T-helper 2 cell treated with Interferon-gamma antibody and Interleukin-4, amounts not matched to agents 5 μg/mL and 100 μg/mL, for 36 hours (primary cell): ENCODE data around the gene MYBPC1.
"Not testable (repeated sequence)": the region's sequence is repeated elsewhere in the genome, so short reads cannot be mapped to it uniquely, and the experiment has no call there.

Experiments
- DNase-seq: peaks from one replicate; pipeline ENCODE4 v3.0.0; 2021; ENCODE audit warnings: low spot score
- H3K27ac Mint-ChIP-seq: one replicate; pipeline ENCODE4 v1.8.0; 2021; ENCODE audit warnings: mild to moderate bottlenecking, mixed read lengths
- H3K27me3 Mint-ChIP-seq: one replicate; pipeline ENCODE4 v1.8.0; 2021; ENCODE audit warnings: low read depth, mixed read lengths
- H3K36me3 Mint-ChIP-seq: one replicate; pipeline ENCODE4 v1.8.0; 2021; ENCODE audit warnings: low read depth, mixed read lengths
- H3K4me1 Mint-ChIP-seq: one replicate; pipeline ENCODE4 v1.8.0; 2021; ENCODE audit warnings: low read depth, mixed read lengths
- H3K4me3 Mint-ChIP-seq: one replicate; pipeline ENCODE4 v1.8.0; 2022; ENCODE audit warnings: mild to moderate bottlenecking, moderate library complexity, mixed read lengths
- H3K9me3 Mint-ChIP-seq: one replicate; pipeline ENCODE4 v1.8.0; 2021; ENCODE audit warnings: mixed read lengths

The MYBPC1 gene

DNA sequence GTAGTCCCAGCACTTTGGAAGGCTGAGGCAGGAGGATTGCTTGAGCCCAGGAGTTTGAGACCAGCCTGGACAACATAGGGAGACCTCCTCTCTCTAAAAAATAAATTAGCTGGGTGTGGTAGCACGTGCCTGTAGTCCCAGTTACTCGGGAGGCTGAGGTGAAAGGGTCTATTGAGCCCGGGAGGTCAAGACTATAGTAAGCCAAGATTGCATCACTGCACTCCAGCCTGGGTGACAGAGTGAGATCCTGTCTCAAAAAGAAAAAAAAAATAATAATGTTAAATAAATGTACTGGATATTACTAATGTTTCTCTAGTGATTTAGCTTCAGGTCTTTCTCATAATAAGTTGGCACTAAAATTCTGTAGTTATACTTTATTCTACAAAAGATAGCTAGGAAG is 81.7 kb downstream of the MYBPC1 start:
- not testable (repeated sequence) for H3K4me1 Mint-ChIP-seq, DNase-seq, H3K27ac Mint-ChIP-seq, H3K36me3 Mint-ChIP-seq, H3K9me3 Mint-ChIP-seq, H3K4me3 Mint-ChIP-seq
- peaks cover 24% of the 10 kb centered on the region for H3K27me3 Mint-ChIP-seq

DNA sequence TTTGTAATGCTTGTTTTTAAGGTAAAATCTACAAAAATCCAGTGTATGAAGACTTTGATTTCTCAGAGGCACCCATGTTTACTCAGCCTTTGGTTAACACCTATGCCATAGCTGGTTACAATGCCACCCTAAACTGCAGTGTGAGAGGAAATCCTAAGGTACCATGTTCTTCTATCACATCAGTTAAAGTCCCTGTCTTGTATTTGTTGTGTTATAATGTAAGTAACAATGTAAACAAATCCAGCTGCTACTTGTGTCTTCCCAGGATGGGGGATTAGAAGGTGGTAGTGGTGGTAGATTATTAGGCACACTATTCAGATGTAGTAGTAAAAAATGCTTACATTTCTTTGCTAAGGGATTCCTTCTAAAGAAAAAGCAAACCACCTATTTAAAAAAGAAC is 83.3 kb downstream of the MYBPC1 start:
- H3K27ac Mint-ChIP-seq: no peak overlapping the region
- H3K4me3 Mint-ChIP-seq: no peak overlapping the region
- peaks cover 27% of the 10 kb centered on the region for H3K27me3 Mint-ChIP-seq
- no peaks in the 10 kb centered on the region for H3K9me3 Mint-ChIP-seq
- DNase-seq: no peak
- no peaks in the 10 kb centered on the region for H3K36me3 Mint-ChIP-seq
- H3K4me1 Mint-ChIP-seq: no peaks in the 10 kb centered on the region

DNA sequence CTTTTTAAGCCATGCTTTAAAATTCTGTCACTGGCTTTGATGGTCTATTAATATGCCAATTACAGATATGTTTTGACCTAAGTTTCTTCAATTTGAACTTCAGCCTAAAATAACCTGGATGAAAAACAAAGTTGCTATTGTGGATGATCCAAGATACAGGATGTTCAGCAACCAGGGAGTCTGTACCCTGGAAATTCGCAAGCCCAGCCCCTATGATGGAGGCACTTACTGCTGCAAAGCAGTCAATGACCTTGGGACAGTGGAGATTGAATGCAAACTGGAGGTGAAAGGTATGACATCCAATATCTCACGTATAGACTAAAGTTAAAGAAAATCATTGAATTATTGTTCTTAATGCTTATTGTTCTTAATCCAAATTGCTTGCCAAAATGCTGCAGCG is 85.5 kb downstream of the MYBPC1 start:
- H3K36me3 Mint-ChIP-seq: no peaks in the 10 kb centered on the region
- no peaks in the 10 kb centered on the region for H3K9me3 Mint-ChIP-seq
- peaks cover 35% of the 10 kb centered on the region for H3K27me3 Mint-ChIP-seq
- H3K4me3 Mint-ChIP-seq: no peak overlapping the region
- no peak overlapping the region for H3K27ac Mint-ChIP-seq
- DNase-seq: no peak
- no peaks in the 10 kb centered on the region for H3K4me1 Mint-ChIP-seq

DNA sequence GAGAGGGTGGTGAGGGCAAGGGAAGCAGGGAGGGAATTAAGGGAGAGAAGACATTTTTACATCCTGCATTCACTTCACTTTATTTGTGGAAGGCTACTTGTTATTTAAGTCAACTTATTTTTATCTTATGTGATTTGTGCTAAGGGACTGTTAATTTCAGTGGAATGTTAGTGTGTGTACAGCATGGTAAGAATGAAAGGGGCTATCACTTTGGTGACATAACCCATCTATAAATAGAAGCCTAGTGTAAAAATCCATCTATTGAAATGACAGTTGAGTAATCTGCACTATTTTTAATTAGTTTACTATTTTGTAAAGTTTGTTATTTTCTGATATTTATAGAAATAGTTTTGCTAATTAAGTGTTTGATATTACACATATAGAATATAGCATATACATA is 85.9 kb downstream of the MYBPC1 start:
- Mint-ChIP-seq H3K4me3 (no peak overlapping the region), H3K4me1 (no peaks in the 10 kb centered on the region), H3K36me3 (no peaks in the 10 kb centered on the region), H3K27ac (no peak overlapping the region), H3K9me3 (no peaks in the 10 kb centered on the region), H3K27me3 (peaks cover 37% of the 10 kb centered on the region)
- DNase-seq: no peak

GRCh38 chr12:101681627-101682026 is 86.9 kb downstream of the MYBPC1 start:
- H3K27ac Mint-ChIP-seq, DNase-seq, H3K36me3 Mint-ChIP-seq, H3K9me3 Mint-ChIP-seq, H3K4me1 Mint-ChIP-seq, H3K4me3 Mint-ChIP-seq: not testable (repeated sequence)
- peaks cover 36% of the 10 kb centered on the region for H3K27me3 Mint-ChIP-seq

GRCh38 chr12:101685092-101685491 is 90.3 kb downstream of the MYBPC1 start:
- no peaks in the 10 kb centered on the region for H3K36me3 Mint-ChIP-seq
- H3K27me3 Mint-ChIP-seq: peaks cover 27% of the 10 kb centered on the region
- no peak overlapping the region for H3K4me3 Mint-ChIP-seq
- no peak for DNase-seq
- H3K4me1 Mint-ChIP-seq: no peaks in the 10 kb centered on the region
- no peaks in the 10 kb centered on the region for H3K9me3 Mint-ChIP-seq
- no peak overlapping the region for H3K27ac Mint-ChIP-seq

GRCh38 chr12:101686176-101686575 is 91.4 kb downstream of the MYBPC1 start:
- H3K27me3 Mint-ChIP-seq: peaks cover 21% of the 10 kb centered on the region
- H3K4me3 Mint-ChIP-seq: no peak overlapping the region
- H3K27ac Mint-ChIP-seq: no peak overlapping the region
- DNase-seq: no peak
- no peaks in the 10 kb centered on the region for H3K4me1 Mint-ChIP-seq
- no peaks in the 10 kb centered on the region for H3K9me3 Mint-ChIP-seq
- H3K36me3 Mint-ChIP-seq: no peaks in the 10 kb centered on the region

DNA sequence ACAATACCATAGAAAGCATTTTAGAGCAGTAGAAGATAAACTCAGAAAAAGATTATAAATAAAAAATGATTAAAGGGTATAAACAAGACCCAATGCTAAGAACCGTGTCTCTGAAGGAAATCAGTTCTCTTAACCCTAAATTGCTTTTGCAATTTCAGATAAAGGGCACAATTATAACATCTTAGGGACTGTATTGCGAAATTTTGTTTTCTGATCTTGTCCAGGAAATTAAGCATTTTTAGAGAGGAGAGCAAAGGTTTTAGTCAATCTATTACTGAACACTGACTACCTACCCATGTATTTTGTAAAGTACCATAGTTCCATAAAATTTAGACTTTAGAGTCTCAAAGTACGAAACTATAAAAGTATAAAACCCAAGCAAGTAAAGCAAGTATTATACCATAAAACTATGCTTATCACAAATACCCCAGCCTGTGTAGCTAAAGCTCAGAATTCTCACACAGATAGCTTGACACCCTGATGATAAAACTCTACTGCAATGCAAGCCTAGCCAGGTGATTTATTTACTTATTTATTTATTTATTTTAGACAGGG is 95.8 kb downstream of the MYBPC1 start:
- DNase-seq: no peak
- Mint-ChIP-seq H3K4me3 (no peak overlapping the region), H3K9me3 (no peaks in the 10 kb centered on the region), H3K4me1 (no peaks in the 10 kb centered on the region), H3K27me3 (peaks cover 4% of the 10 kb centered on the region), H3K27ac (no peak overlapping the region), H3K36me3 (no peaks in the 10 kb centered on the region)

DNA sequence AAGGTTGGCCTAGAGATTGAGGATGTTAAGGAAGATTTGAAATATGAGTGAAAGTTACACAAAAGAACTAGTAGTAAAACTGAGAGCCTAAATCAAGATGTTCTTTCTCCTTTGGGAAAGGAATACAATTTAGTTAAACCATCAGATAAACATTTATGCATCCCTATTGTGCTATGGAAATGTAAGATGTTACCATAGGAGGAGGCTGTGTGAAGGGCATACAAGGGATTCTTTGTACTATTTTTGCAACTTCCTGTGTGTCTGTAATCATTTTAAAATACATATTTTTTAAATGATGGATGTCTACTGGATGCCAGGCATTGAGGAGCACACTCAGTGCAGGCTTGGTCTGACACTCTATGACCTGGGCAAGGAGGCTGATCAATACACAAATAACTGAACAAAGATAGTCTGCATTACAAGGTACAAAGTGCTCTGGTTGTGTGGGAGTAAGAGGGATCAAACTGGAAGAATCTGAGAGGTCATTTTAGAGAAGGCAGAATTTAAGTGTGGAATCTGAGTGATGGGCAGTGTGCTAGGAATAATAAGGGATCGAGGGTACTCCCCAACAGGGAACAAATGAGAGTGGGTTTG is 96.8 kb downstream of the MYBPC1 start:
- H3K4me3 Mint-ChIP-seq: no peak overlapping the region
- H3K4me1 Mint-ChIP-seq: peaks cover 3% of the 10 kb centered on the region
- H3K27me3 Mint-ChIP-seq: peaks cover 7% of the 10 kb centered on the region
- no peaks in the 10 kb centered on the region for H3K36me3 Mint-ChIP-seq
- DNase-seq: no peak
- H3K27ac Mint-ChIP-seq: no peak overlapping the region
- H3K9me3 Mint-ChIP-seq: no peaks in the 10 kb centered on the region

- no peak overlapping the region for H3K27ac Mint-ChIP-seq
- no peaks in the 10 kb centered on the region for H3K36me3 Mint-ChIP-seq
- peaks cover 6% of the 10 kb centered on the region for H3K27me3 Mint-ChIP-seq
- H3K9me3 Mint-ChIP-seq: no peaks in the 10 kb centered on the region
- no peak for DNase-seq
- H3K4me1 Mint-ChIP-seq: peaks cover 13% of the 10 kb centered on the region
- H3K4me3 Mint-ChIP-seq: no peak overlapping the region
Observed at GRCh38 chr12:101694297-101694848, 99.6 kb downstream of the MYBPC1 start.

DNA sequence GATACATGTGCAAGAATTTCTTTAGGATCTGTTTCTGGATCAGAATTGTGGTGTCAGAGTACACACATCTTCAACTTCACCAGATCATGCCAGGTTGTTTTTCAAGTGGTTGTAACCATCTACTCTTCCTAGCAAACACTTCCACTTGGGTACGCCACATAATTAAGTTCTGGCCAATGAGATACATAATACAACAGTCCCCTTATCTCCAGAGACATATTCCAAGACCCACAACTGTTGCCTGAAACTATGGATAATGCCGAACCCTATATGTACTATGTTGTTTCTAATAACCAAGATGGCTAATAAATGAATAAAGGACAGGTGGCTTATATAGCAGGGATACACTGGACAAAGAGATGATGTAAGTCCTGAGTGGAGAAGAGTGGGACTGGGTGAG is 100.2 kb downstream of the MYBPC1 start:
- Mint-ChIP-seq H3K4me1 (peaks cover 16% of the 10 kb centered on the region), H3K27me3 (peaks cover 5% of the 10 kb centered on the region), H3K9me3 (no peaks in the 10 kb centered on the region)

DNA sequence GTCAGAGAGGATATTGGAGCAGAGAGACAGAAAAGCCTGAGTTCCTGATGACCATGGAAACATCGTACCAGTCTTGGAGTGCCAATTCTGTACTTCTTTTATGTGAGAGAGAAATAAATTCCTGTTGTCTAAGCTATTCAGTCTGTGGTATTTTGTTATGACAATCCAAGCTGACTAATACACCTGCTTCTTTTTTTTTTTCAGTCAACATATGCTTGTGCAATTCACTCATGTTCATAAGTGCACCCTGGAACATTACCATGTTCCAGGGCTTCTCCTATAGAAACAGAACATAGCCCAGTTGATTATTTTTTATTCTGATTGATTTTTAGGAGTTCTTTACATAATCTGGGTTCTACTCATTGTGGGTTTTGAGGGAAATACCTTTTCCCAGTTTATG is 100.9 kb downstream of the MYBPC1 start:
- Mint-ChIP-seq H3K4me1 (peaks cover 22% of the 10 kb centered on the region), H3K36me3 (no peaks in the 10 kb centered on the region)
- no peak for DNase-seq

More for the DNA sequence above, 100.2 kb downstream of the MYBPC1 start:
- Mint-ChIP-seq H3K27ac (no peak overlapping the region), H3K36me3 (no peaks in the 10 kb centered on the region), H3K4me3 (no peak overlapping the region)
- DNase-seq: no peak

GRCh38 chr12:101696251-101697196 is 101.8 kb downstream of the MYBPC1 start:
- Mint-ChIP-seq H3K36me3 (no peaks in the 10 kb centered on the region), H3K9me3 (no peaks in the 10 kb centered on the region), H3K27ac (peak overlapping the region; percentile 62), H3K4me1 (peaks cover 24% of the 10 kb centered on the region), H3K4me3 (peak overlapping the region; percentile 85), H3K27me3 (peaks cover 8% of the 10 kb centered on the region)
- no peak for DNase-seq

More for the DNA sequence above, 100.9 kb downstream of the MYBPC1 start:
- Mint-ChIP-seq H3K9me3 (no peaks in the 10 kb centered on the region), H3K27ac (no peak overlapping the region), H3K4me3 (no peak overlapping the region), H3K27me3 (peaks cover 5% of the 10 kb centered on the region)
